ENCODE results near the gene TTC21B. TPM values are rescaled to one million over a fixed set of nuclear protein-coding genes. Genes with fewer than 3 reads are reported as not detected.

The TTC21B gene
- total RNA-seq, 1 donor from 2014 or later, result 18.2 TPM

- no peak for DNase-seq (ENCODE audit: low read depth, low spot score)
Observed at GRCh38 chr2:165839610-165840009, 114.0 kb downstream of the TTC21B start.

DNA sequence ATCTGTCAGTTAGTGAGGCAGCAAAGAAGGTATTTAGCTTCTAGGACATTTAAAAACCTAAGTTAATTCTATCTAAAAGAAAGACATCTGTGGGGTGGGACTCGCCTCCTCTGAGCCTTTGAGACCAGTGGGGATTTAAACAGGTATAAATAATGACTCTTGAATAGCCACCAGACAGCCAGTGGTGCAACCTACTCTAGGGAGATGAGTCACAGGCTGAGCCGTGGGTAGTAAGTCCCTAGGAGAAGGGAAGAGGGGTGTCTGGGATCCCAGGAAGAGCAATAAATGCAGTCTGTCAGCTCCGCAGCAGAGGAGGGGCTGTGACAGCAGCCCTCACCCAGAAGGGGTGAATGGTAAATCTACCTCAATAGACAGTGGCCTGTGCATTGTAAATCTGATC is 116.5 kb downstream of the TTC21B start:
- DNase-seq (ENCODE audit: low read depth, low spot score), result no peak

- DNase-seq (ENCODE audit: low read depth, low spot score), result no peak
Observed at GRCh38 chr2:165835363-165835762, 118.2 kb downstream of the TTC21B start.

- no peak for DNase-seq (ENCODE audit: low read depth, low spot score)
Observed at GRCh38 chr2:165833156-165833555, 120.4 kb downstream of the TTC21B start.

- no peak for DNase-seq (ENCODE audit: low read depth, low spot score)
Observed at GRCh38 chr2:165827921-165828276, 125.7 kb downstream of the TTC21B start.

- DNase-seq (ENCODE audit: low read depth, low spot score), result no peak
Observed at GRCh38 chr2:165827016-165827920, 126.3 kb downstream of the TTC21B start.

- no peak for DNase-seq (ENCODE audit: low read depth, low spot score)
Observed at GRCh38 chr2:165825041-165825440, 128.5 kb downstream of the TTC21B start.

Other genes starting within 250 kb of the TTC21B start
- 0.11 and 0.13 TPM in 2 replicates for gene GALNT3, start 159.5 kb downstream of the TTC21B start, total RNA-seq
- not detected in 2 replicates for gene SCN1A, start 174.2 kb upstream of the TTC21B start, total RNA-seq

All from pulmonary artery endothelial cell (primary cell).